ENCODE measurements around the gene PLPPR1.
"Not testable (repeated sequence)": the region's sequence is repeated elsewhere in the genome, so short reads cannot be mapped to it uniquely, and the experiment has no call there.

PLPPR1 gene

DNA sequence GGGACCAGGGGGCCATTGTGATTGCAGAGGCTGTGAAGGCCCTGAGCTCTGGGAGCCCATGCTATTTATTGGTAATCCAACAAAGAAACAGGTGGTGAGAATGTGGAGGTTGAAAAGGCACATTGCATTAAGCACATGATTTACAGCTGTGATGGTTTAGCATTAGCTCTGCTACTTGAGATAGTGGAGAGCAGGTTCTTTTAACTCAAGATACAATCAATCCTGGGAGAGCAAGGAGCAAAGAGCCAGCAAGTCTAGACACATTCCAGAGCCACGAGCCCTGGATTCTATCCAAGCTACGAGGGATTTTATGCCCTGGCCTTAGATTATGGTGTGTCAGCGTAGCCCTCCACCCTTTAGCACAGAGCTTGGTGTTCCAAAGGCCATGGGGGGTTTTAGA, 98.8 kb downstream of the PLPPR1 start:
- not testable (repeated sequence) for DNase-seq

- no peak for DNase-seq
Measured at GRCh38 chr9:101128623-101129022, 100.1 kb downstream of the PLPPR1 start.

DNA sequence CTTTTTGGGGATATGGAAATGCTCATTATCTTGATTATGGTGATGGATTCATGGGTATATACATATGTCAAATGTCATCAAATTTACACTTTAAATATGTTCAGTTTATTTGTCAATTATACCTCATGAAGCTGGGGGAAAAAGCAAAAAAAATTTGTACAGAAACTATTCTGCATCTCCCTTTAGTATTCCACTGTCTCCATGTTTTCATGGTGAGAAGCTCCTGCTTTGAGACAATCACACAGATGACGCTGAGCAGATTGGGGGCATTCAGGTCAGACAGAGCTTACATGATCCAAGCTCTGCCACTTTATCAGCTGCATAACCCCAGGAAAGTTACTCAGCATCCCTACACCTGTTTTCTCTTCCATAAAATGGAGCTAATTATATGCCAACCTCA, 101.5 kb downstream of the PLPPR1 start:
- no peak for DNase-seq

GRCh38 chr9:101131326-101131725, 102.8 kb downstream of the PLPPR1 start:
- DNase-seq, result no peak

- DNase-seq, result no peak
Measured at GRCh38 chr9:101132801-101133200, 104.3 kb downstream of the PLPPR1 start.

- no peak for DNase-seq
Measured at GRCh38 chr9:101138509-101138908, 110.0 kb downstream of the PLPPR1 start.

DNA sequence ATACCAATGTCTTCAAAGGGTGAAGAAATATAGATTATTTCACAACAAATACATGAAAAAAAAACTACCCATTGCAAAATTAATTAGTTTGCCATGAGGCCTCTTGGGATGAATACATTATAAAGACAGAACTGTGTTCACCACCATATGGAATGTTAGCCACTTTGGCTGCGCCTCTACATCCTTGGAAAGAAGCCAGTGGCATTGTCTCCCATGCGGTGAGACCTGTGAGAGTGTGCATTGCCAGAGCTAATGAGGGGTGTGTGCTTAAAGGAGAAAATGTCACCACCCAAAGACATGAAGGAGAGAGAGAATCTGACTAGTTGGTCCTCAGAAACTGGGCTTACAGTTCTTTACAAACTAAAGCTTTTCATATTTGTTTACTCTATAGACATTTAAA, 110.6 kb downstream of the PLPPR1 start:
- no peak for DNase-seq

GRCh38 chr9:101140764-101141163, 112.2 kb downstream of the PLPPR1 start:
- no peak for DNase-seq

DNA sequence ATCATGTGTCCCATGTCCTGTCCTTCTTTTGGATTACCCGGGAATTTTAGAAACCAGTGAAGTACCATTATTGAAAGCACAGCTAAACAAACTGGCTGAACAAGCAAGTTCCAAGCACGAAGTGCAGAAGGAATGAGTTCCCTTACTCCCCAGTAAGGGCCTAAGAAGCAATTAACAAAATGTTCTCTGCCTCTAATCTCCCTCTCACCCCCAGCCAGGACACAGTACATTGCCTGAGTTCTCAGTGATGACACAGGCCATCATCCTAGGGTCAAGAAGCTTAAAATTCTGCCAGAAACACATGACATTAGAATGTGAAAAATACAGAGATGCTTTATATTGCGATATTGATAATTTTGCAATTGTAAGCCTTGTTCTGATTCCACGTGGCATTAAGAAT, 118.0 kb downstream of the PLPPR1 start:
- DNase-seq, result no peak

GRCh38 chr9:101148344-101148743, 119.8 kb downstream of the PLPPR1 start:
- no peak for DNase-seq

DNA sequence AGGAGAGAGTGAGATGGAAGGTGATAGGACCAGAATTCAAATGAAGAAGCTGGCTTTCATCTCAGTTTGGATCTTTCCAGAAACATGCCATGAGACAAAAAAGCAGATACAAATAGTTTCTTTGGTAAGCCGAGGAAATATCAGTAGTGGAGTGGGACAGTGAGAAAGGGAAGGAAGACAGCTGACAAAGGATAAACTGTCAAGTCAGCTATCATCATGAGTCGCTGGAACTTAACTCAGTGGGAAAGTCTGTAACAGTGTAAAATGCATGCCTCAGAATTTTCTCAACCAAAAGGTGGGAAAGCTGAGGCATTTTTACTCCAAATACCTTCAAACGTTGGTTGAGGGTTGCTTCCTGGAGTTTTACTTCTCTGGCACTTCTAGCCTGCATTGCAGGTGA, 129.8 kb downstream of the PLPPR1 start:
- DNase-seq, result no peak

DNA sequence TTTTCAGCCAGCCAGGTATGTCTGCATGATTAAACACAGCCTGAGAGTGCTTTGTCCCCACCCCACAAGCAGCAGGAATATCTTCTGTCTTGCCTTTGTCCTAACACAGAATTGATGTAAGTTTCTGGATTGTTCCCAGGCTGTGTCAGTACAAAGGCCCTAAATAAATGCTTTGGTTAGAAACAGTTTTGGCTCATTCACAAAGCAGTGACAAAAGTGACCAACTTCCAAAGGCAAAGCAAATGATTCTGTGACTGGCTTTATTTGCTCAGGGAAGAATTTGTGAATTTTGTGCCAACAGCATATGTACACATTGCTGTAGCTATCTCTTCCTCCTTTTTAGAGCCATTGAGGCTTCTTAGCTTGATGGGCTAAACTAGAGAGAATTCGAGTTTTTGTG, 133.7 kb downstream of the PLPPR1 start:
- DNase-seq, result no peak

GRCh38 chr9:101165131-101165530, 136.6 kb downstream of the PLPPR1 start:
- no peak for DNase-seq

DNA sequence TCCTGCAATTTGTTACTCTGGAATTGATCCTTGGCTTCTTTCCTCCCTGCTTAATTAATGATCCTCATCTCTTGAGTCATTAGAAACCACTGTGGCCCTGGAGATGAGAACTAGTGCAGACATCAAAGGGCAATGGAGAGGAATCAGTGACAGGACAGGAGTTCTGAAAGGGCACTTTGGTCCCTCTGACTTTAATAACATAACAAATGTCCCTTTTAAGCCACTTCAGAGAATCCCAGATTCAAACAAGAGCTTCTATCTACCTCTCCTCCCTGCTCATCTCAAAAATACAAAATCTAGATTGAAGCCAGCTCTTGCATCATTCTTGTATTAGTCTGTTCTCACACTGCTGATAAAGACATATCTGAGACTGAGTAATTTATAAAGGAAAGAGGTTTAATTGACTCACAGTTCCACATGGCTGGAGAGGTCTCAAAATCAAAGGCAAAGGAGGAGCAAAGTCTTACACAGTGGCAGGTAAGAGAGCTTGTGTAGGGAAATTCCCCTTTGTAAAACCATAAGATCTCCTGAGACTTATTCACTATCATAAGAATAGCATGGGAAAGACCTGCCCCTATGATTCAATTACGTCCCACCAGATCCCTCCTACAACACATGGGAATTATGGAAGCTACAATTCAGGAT, 139.1 kb downstream of the PLPPR1 start:
- no peak for DNase-seq

GRCh38 chr9:101172616-101173015, 144.1 kb downstream of the PLPPR1 start:
- no peak for DNase-seq

- DNase-seq, result no peak
Measured at GRCh38 chr9:101173907-101174306, 145.4 kb downstream of the PLPPR1 start.

DNA sequence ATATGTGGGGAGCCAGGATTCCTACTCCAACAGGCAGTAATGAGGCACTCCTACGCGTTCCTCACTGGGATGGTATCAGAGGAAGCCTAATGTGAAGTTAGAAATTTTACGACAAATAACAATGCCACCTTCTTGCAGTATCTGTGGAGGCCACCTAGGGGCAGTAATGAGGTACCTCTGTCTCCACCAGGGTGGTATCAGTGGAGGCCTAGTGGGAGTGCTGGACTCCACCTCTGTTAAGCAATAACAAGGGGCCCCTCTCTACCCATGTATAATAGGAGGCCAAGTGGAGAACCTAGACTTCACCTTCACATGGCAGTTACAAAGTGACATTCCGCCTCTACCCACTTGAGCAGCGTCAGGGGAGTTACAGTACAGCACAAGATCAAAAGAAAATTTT, 147.9 kb downstream of the PLPPR1 start:
- DNase-seq, result no peak

GRCh38 chr9:101184813-101185278, 156.3 kb downstream of the PLPPR1 start:
- no peak for DNase-seq

GRCh38 chr9:101191723-101192122, 163.2 kb downstream of the PLPPR1 start:
- DNase-seq, result no peak

GRCh38 chr9:101197026-101197425, 168.5 kb downstream of the PLPPR1 start:
- DNase-seq, result no peak

GRCh38 chr9:101200852-101201251, 172.3 kb downstream of the PLPPR1 start:
- no peak for DNase-seq

GRCh38 chr9:101201630-101202029, 173.1 kb downstream of the PLPPR1 start:
- no peak for DNase-seq

GRCh38 chr9:101209670-101210069, 181.1 kb downstream of the PLPPR1 start:
- DNase-seq, result no peak

DNA sequence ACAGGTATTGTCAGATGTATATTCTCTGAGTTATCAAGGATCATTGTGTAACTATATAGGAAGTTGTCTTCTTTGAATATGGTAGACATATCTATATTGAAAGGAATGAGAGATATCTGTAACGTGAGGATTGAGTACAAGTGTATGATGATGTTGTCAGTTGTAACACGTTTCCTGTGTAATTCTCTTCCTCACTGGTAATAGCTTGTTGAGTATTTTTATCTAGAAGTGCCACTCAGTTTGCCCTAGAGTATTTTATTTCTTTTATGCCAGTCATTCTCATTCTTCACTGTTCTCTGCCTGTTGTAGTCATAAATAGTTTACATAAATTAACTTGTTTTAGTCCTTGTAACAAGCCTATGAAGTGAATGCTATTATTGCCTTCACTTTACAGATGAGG, 184.1 kb downstream of the PLPPR1 start:
- no peak for DNase-seq

DNA sequence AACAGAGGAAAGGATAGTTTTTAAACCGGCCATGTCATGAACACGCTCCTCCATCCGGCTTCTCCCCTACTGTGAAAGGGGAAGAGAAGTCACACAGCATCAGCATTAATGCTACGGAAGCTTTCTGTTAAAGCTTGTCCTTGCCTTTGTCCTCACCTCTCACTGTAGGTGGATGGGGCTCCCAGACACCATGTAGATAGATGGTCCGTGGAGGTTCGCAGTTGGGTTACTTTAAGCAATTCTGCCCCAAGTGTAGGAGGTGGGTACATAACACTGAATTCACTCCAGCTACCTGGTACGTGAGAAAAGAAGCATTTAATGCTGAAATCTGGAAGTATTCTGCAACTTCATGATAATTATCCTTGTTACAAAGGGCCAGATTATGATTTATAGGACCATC, 190.5 kb downstream of the PLPPR1 start:
- DNase-seq, result no peak
